ENCODE data around the gene RPL5.

The RPL5 gene

GRCh38 chr1:92820024-92820423, 11.8 kb upstream of the RPL5 start:
- peak; percentile 56 for DNase-seq (ENCODE audit: low spot score)

GRCh38 chr1:92820551-92820950, 11.3 kb upstream of the RPL5 start:
- no peak for DNase-seq (ENCODE audit: low spot score)

GRCh38 chr1:92822879-92823278, 9.0 kb upstream of the RPL5 start:
- DNase-seq (ENCODE audit: low spot score): peak; percentile 16

GRCh38 chr1:92826792-92827191, 5.0 kb upstream of the RPL5 start:
- DNase-seq (ENCODE audit: low spot score): no peak

- DNase-seq (ENCODE audit: low spot score): no peak
Measured at GRCh38 chr1:92831368-92831761, 475 bp upstream of the RPL5 start.

GRCh38 chr1:92832537-92833114, 786 bp downstream of the RPL5 start:
- DNase-seq (ENCODE audit: low spot score): peak; percentile 48

GRCh38 chr1:92833840-92834239, 2.0 kb downstream of the RPL5 start:
- DNase-seq (ENCODE audit: low spot score): no peak

GRCh38 chr1:92834617-92835016, 2.8 kb downstream of the RPL5 start:
- DNase-seq (ENCODE audit: low spot score): no peak

GRCh38 chr1:92837062-92837461, 5.2 kb downstream of the RPL5 start:
- DNase-seq (ENCODE audit: low spot score): peak; percentile 20

- DNase-seq (ENCODE audit: low spot score): no peak
Measured at GRCh38 chr1:92838519-92838918, 6.7 kb downstream of the RPL5 start.

- no peak for DNase-seq (ENCODE audit: low spot score)
Measured at GRCh38 chr1:92839442-92839841, 7.6 kb downstream of the RPL5 start.

- DNase-seq (ENCODE audit: low spot score): no peak
Measured at GRCh38 chr1:92840600-92840999, 8.8 kb downstream of the RPL5 start.

GRCh38 chr1:92842082-92843045, 10.5 kb downstream of the RPL5 start:
- DNase-seq (ENCODE audit: low spot score): no peak

- DNase-seq (ENCODE audit: low spot score): no peak
Measured at GRCh38 chr1:92843046-92843423, 11.2 kb downstream of the RPL5 start.

GRCh38 chr1:92843429-92844352, 11.9 kb downstream of the RPL5 start:
- no peak for DNase-seq (ENCODE audit: low spot score)

- no peak for DNase-seq (ENCODE audit: low spot score)
Measured at GRCh38 chr1:92844439-92844838, 12.6 kb downstream of the RPL5 start.

GRCh38 chr1:92845908-92846307, 14.1 kb downstream of the RPL5 start:
- DNase-seq (ENCODE audit: low spot score): no peak

- DNase-seq (ENCODE audit: low spot score): no peak
Measured at GRCh38 chr1:92848201-92848600, 16.4 kb downstream of the RPL5 start.

- DNase-seq (ENCODE audit: low spot score): no peak
Measured at GRCh38 chr1:92850019-92850418, 18.2 kb downstream of the RPL5 start.

- no peak for DNase-seq (ENCODE audit: low spot score)
Measured at GRCh38 chr1:92851729-92852128, 19.9 kb downstream of the RPL5 start.

- DNase-seq (ENCODE audit: low spot score): no peak
Measured at GRCh38 chr1:92853299-92853698, 21.5 kb downstream of the RPL5 start.

GRCh38 chr1:92854101-92854785, 22.4 kb downstream of the RPL5 start:
- DNase-seq (ENCODE audit: low spot score): no peak

All from AG20443 (cell line).